Activated CD8-positive, alpha-beta memory T cell treated with anti-CD3 and anti-CD28 coated beads, Interleukin-2, amount 10 ng/mL, durations not matched to agents 7 days and 5 days (primary cell): ENCODE data around the gene TRAK2. TPM values are rescaled to one million over a fixed set of nuclear protein-coding genes. Genes with fewer than 3 reads are reported as not detected.
"Not testable (repeated sequence)": the region's sequence is repeated elsewhere in the genome, so short reads cannot be mapped to it uniquely, and the experiment has no call there.

Experiments
- ATAC-seq: fragments of 150-1000 bp; cut with Tn5 transposase; one replicate; pipeline ENCODE4 v1.10.0; 2021; ENCODE audit warnings: moderate library complexity
- CTCF ChIA-PET: fragments of 350-600 bp; sonication (Branson Sonifier 250); formaldehyde crosslinking; loops from one replicate; lab custom pipeline; 2021; ENCODE audit warnings: antibody characterized with exemption; lab: Charles Lee
- DNase-seq: peaks from one replicate; pipeline ENCODE4 v3.0.0-alpha.2; 2020
- H3K27ac Mint-ChIP-seq: one replicate; pipeline ENCODE4 v1.8.0; 2021; ENCODE audit warnings: mild to moderate bottlenecking, mixed read lengths
- H3K27me3 Mint-ChIP-seq: one replicate; pipeline ENCODE4 v1.8.0; 2021; ENCODE audit warnings: mixed read lengths
- H3K36me3 Mint-ChIP-seq: one replicate; pipeline ENCODE4 v1.8.0; 2021; ENCODE audit warnings: mild to moderate bottlenecking, mixed read lengths
- H3K4me1 Mint-ChIP-seq: one replicate; pipeline ENCODE4 v1.8.0; 2021; ENCODE audit warnings: mixed read lengths
- H3K4me3 Mint-ChIP-seq: one replicate; pipeline ENCODE4 v1.8.0; 2021; ENCODE audit warnings: mild to moderate bottlenecking, moderate library complexity, mixed read lengths
- H3K9me3 Mint-ChIP-seq: one replicate; pipeline ENCODE4 v1.8.0; 2022; ENCODE audit warnings: low read depth, mixed read lengths
- total RNA-seq, 2 experiments: library from RNA; stranded (reverse); gene quantifications; one replicate each; pipeline ENCODE4 v1.2.3, GENCODE V29; 2021

TRAK2 gene
- 10 to 100 TPM; 39.8 to 42.7 TPM for total RNA-seq

GRCh38 chr2:201451292-201452057 is at the start of gene TRAK2, which contains the start of gene STRADB:
Gene TRAK2 (minus strand): TSS chr2:201451458. CDS start chr2:201420507, 30,951 bp downstream.
Gene STRADB (plus strand): TSS chr2:201451740. CDS start chr2:201454841, 3,101 bp downstream.
- Mint-ChIP-seq H3K9me3 (no peaks in the 10 kb centered on the region), H3K27me3 (no peaks in the 10 kb centered on the region), H3K36me3 (peaks cover 17% of the 10 kb centered on the region), H3K4me3 (peak within 1 kb of the TSS; percentile 99), H3K27ac (peak within 1 kb of the TSS; percentile 98), H3K4me1 (peaks cover 48% of the 10 kb centered on the region)
- DNase-seq: peak; percentile 99
- peak; percentile 89 for ATAC-seq
- CTCF ChIA-PET: interaction anchor here (0.7 to 2.8 kb wide), 12 partner anchors 13 to 1119 kb away, joined by 3 to 12 read pairs (median 3); no protein-coding TSS in a partner anchor

- Mint-ChIP-seq H3K36me3 (peaks cover 6% of the 10 kb centered on the region), H3K27ac (no peak overlapping the region), H3K4me3 (no peak overlapping the region), H3K9me3 (peaks cover 13% of the 10 kb centered on the region), H3K4me1 (no peaks in the 10 kb centered on the region), H3K27me3 (no peaks in the 10 kb centered on the region)
- DNase-seq: no peak
- no peak for ATAC-seq
- CTCF ChIA-PET: no interaction called here
These were observed 49.3 kb upstream of the TRAK2 start for GRCh38 chr2:201500534-201500933.

GRCh38 chr2:201496785-201497184 is 45.5 kb upstream of the TRAK2 start:
- no peaks in the 10 kb centered on the region for H3K4me1 Mint-ChIP-seq
- H3K36me3 Mint-ChIP-seq: peaks cover 3% of the 10 kb centered on the region
- no peak for DNase-seq
- CTCF ChIA-PET: no interaction called here
- no peaks in the 10 kb centered on the region for H3K9me3 Mint-ChIP-seq
- H3K4me3 Mint-ChIP-seq: no peak overlapping the region
- H3K27me3 Mint-ChIP-seq: peaks cover 18% of the 10 kb centered on the region
- no peak for ATAC-seq
- no peak overlapping the region for H3K27ac Mint-ChIP-seq

- Mint-ChIP-seq H3K4me1 (no peaks in the 10 kb centered on the region), H3K4me3 (no peak overlapping the region), H3K27ac (no peak overlapping the region), H3K27me3 (peaks cover 22% of the 10 kb centered on the region), H3K9me3 (no peaks in the 10 kb centered on the region), H3K36me3 (peaks cover 1% of the 10 kb centered on the region)
- ATAC-seq (no peak), DNase-seq (no peak)
- CTCF ChIA-PET: no interaction called here
These were observed 39.0 kb upstream of the TRAK2 start for GRCh38 chr2:201490291-201490690.

GRCh38 chr2:201484805-201485204 is 33.5 kb upstream of the TRAK2 start:
- CTCF ChIA-PET: no interaction called here
- Mint-ChIP-seq H3K4me3 (no peak overlapping the region), H3K4me1 (no peaks in the 10 kb centered on the region), H3K9me3 (no peaks in the 10 kb centered on the region), H3K27ac (no peak overlapping the region), H3K27me3 (no peaks in the 10 kb centered on the region), H3K36me3 (peaks cover 4% of the 10 kb centered on the region)
- DNase-seq: no peak
- ATAC-seq: no peak

- H3K27ac Mint-ChIP-seq, H3K4me1 Mint-ChIP-seq, CTCF ChIA-PET, H3K9me3 Mint-ChIP-seq, H3K4me3 Mint-ChIP-seq, DNase-seq, H3K27me3 Mint-ChIP-seq, H3K36me3 Mint-ChIP-seq, ATAC-seq: not testable (repeated sequence)
These were observed 32.5 kb upstream of the TRAK2 start for GRCh38 chr2:201483758-201484157.

- H3K36me3 Mint-ChIP-seq: peaks cover 7% of the 10 kb centered on the region
- H3K4me3 Mint-ChIP-seq: no peak overlapping the region
- H3K4me1 Mint-ChIP-seq: no peaks in the 10 kb centered on the region
- no peak overlapping the region for H3K27ac Mint-ChIP-seq
- no peaks in the 10 kb centered on the region for H3K27me3 Mint-ChIP-seq
- no peak for DNase-seq
- ATAC-seq: no peak
- no peaks in the 10 kb centered on the region for H3K9me3 Mint-ChIP-seq
- CTCF ChIA-PET: no interaction called here
These were observed 32.1 kb upstream of the TRAK2 start for GRCh38 chr2:201483342-201483741.

GRCh38 chr2:201482543-201482942 is 31.3 kb upstream of the TRAK2 start:
- Mint-ChIP-seq H3K27me3 (no peaks in the 10 kb centered on the region), H3K4me1 (no peaks in the 10 kb centered on the region), H3K4me3 (no peak overlapping the region), H3K9me3 (no peaks in the 10 kb centered on the region), H3K27ac (no peak overlapping the region), H3K36me3 (peaks cover 8% of the 10 kb centered on the region)
- ATAC-seq: no peak
- CTCF ChIA-PET: no interaction called here
- DNase-seq: no peak

- H3K4me3 Mint-ChIP-seq: no peak overlapping the region
- H3K36me3 Mint-ChIP-seq: peaks cover 26% of the 10 kb centered on the region
- CTCF ChIA-PET: no interaction called here
- no peak for DNase-seq
- peaks cover 7% of the 10 kb centered on the region for H3K4me1 Mint-ChIP-seq
- no peak overlapping the region for H3K27ac Mint-ChIP-seq
- H3K27me3 Mint-ChIP-seq: no peaks in the 10 kb centered on the region
- ATAC-seq: no peak
- H3K9me3 Mint-ChIP-seq: no peaks in the 10 kb centered on the region
These were observed 21.2 kb upstream of the TRAK2 start for GRCh38 chr2:201472411-201472810.

GRCh38 chr2:201471732-201472393 is 20.6 kb upstream of the TRAK2 start:
- Mint-ChIP-seq H3K9me3 (no peaks in the 10 kb centered on the region), H3K27ac (no peak overlapping the region), H3K36me3 (peaks cover 24% of the 10 kb centered on the region), H3K27me3 (no peaks in the 10 kb centered on the region), H3K4me3 (no peak overlapping the region), H3K4me1 (peaks cover 7% of the 10 kb centered on the region)
- CTCF ChIA-PET: no interaction called here
- no peak for ATAC-seq
- no peak for DNase-seq

- CTCF ChIA-PET: no interaction called here
- no peak for ATAC-seq
These were observed 19.8 kb upstream of the TRAK2 start for GRCh38 chr2:201470821-201471731.

GRCh38 chr2:201467666-201468065 is 16.4 kb upstream of the TRAK2 start:
- CTCF ChIA-PET: no interaction called here
- ATAC-seq (no peak), DNase-seq (no peak)
- H3K4me3 Mint-ChIP-seq: no peak overlapping the region
- peaks cover 21% of the 10 kb centered on the region for H3K36me3 Mint-ChIP-seq
- no peak overlapping the region for H3K27ac Mint-ChIP-seq
- no peaks in the 10 kb centered on the region for H3K27me3 Mint-ChIP-seq
- H3K4me1 Mint-ChIP-seq: peaks cover 7% of the 10 kb centered on the region
- H3K9me3 Mint-ChIP-seq: no peaks in the 10 kb centered on the region

More at GRCh38 chr2:201470821-201471731, 19.8 kb upstream of the TRAK2 start:
- no peaks in the 10 kb centered on the region for H3K9me3 Mint-ChIP-seq
- peaks cover 7% of the 10 kb centered on the region for H3K4me1 Mint-ChIP-seq
- no peak overlapping the region for H3K27ac Mint-ChIP-seq
- no peak for DNase-seq
- no peak overlapping the region for H3K4me3 Mint-ChIP-seq
- no peaks in the 10 kb centered on the region for H3K27me3 Mint-ChIP-seq
- peaks cover 24% of the 10 kb centered on the region for H3K36me3 Mint-ChIP-seq

GRCh38 chr2:201466050-201466675 is 14.9 kb upstream of the TRAK2 start:
- Mint-ChIP-seq H3K4me3 (no peak overlapping the region), H3K9me3 (no peaks in the 10 kb centered on the region), H3K27ac (no peak overlapping the region), H3K4me1 (peaks cover 4% of the 10 kb centered on the region), H3K27me3 (no peaks in the 10 kb centered on the region), H3K36me3 (peaks cover 33% of the 10 kb centered on the region)
- DNase-seq (no peak), ATAC-seq (no peak)
- CTCF ChIA-PET: interaction anchor here (1.0 kb wide), 1 partner anchor 23 kb away, joined by 3 read pairs; no protein-coding TSS in a partner anchor
